Cardiac muscle cell (in vitro differentiated cells and primary cell): Measurements from ENCODE around the gene TNNT1. TPM values are rescaled to one million over a fixed set of nuclear protein-coding genes. Genes with fewer than 3 reads are reported as not detected.

Experiments used
- DNase-seq, 2 donors: peaks; one replicate each; pipeline versions ENCODE4 v3.0.0 to v3.0.0-alpha.2; 2010 to 2017; ENCODE audit warnings: low read depth in 1 of 2, low spot score in 1 of 2
- H3K27ac ChIP-seq: fragments of 200-600 bp; sonication (generic); 2 replicates; pipeline ENCODE4 v1.5.1; 2016
- H3K27me3 ChIP-seq: fragments of 200-600 bp; sonication (generic); 2 replicates; pipeline ENCODE4 v1.6.0; 2016; ENCODE audit warnings: control low read depth
- H3K36me3 ChIP-seq: fragments of 200-600 bp; sonication (generic); 2 replicates; pipeline ENCODE4 v1.5.1; 2016; ENCODE audit warnings: control low read depth
- H3K4me1 ChIP-seq: fragments of 200-600 bp; sonication (generic); 2 replicates; pipeline ENCODE4 v1.8.1; 2017; ENCODE audit warnings: low read depth, mild to moderate bottlenecking, mixed run types
- H3K4me3 ChIP-seq: fragments of 200-600 bp; sonication (generic); 2 replicates; pipeline ENCODE4 v1.5.1; 2016; ENCODE audit warnings: mild to moderate bottlenecking
- H3K9me3 ChIP-seq: fragments of 200-600 bp; sonication (generic); 2 replicates; pipeline ENCODE4 v1.5.1; 2017; ENCODE audit warnings: low read depth, mild to moderate bottlenecking, control low read depth
- CTCF ChIP-seq: IDR thresholded peaks from 2 replicates; pipeline ENCODE4 v1.5.1; 2012; ENCODE audit warnings: low read depth, mild to moderate bottlenecking, low read length
- polyA plus RNA-seq: library from polyadenylated mRNA; unstranded; fragments of >200 nt; fragmentation: Nextera tagmentation; extraction: Ambion mirVana; gene quantifications from 2 replicates; pipeline ENCODE4 v1.2.1, GENCODE V29; 2016
- total RNA-seq: library from RNA; depleted of rRNA; stranded (reverse); fragments of >200 nt; gene quantifications from 2 replicates; pipeline ENCODE4 v1.2.3, GENCODE V29; 2016

The TNNT1 gene
- total and polyA plus RNA-seq, 2 experiments from 2014 or later = 25.0 to 34.7 TPM

GRCh38 chr19:55189403-55189835, 40.4 kb upstream of the TNNT1 start:
- TF ChIP-seq CTCF = no peak
- H3K27ac ChIP-seq = no peak overlapping the region
- no peak overlapping the region for H3K4me3 ChIP-seq

GRCh38 chr19:55188625-55189024, 39.6 kb upstream of the TNNT1 start:
- DNase-seq = peak in 1 of 2 donors; percentile 48
- TF ChIP-seq CTCF = no peak
- H3K4me3 ChIP-seq = no peak overlapping the region
- H3K9me3 ChIP-seq = no peaks in the 10 kb centered on the region
- H3K4me1 ChIP-seq = no peaks in the 10 kb centered on the region
- no peaks in the 10 kb centered on the region for H3K36me3 ChIP-seq
- H3K27me3 ChIP-seq = peaks cover 15% of the 10 kb centered on the region
- no peak overlapping the region for H3K27ac ChIP-seq

More at GRCh38 chr19:55189403-55189835, 40.4 kb upstream of the TNNT1 start:
- no peaks in the 10 kb centered on the region for H3K36me3 ChIP-seq
- H3K27me3 ChIP-seq = peaks cover 12% of the 10 kb centered on the region
- no peaks in the 10 kb centered on the region for H3K4me1 ChIP-seq
- H3K9me3 ChIP-seq = no peaks in the 10 kb centered on the region
- peak in 1 of 2 donors; percentile 98 for DNase-seq

GRCh38 chr19:55186080-55186479, 37.1 kb upstream of the TNNT1 start:
- no peaks in the 10 kb centered on the region for H3K9me3 ChIP-seq
- TF ChIP-seq CTCF = no peak
- no peak overlapping the region for H3K4me3 ChIP-seq
- H3K36me3 ChIP-seq = no peaks in the 10 kb centered on the region
- no peaks in the 10 kb centered on the region for H3K4me1 ChIP-seq
- H3K27ac ChIP-seq = no peak overlapping the region
- peaks cover 38% of the 10 kb centered on the region for H3K27me3 ChIP-seq
- DNase-seq = no peak

GRCh38 chr19:55181740-55182139, 32.7 kb upstream of the TNNT1 start:
- H3K36me3 ChIP-seq = no peaks in the 10 kb centered on the region
- DNase-seq = no peak
- no peaks in the 10 kb centered on the region for H3K9me3 ChIP-seq
- H3K4me3 ChIP-seq = no peak overlapping the region
- H3K27me3 ChIP-seq = peaks cover 73% of the 10 kb centered on the region
- H3K4me1 ChIP-seq = no peaks in the 10 kb centered on the region
- TF ChIP-seq CTCF = no peak
- H3K27ac ChIP-seq = no peak overlapping the region

GRCh38 chr19:55179606-55180484, 30.8 kb upstream of the TNNT1 start, which contains the start of gene SYT5:
SYT5 (minus strand) TSS chr19:55180289; CDS start chr19:55179041, 1,248 bp downstream.
- DNase-seq = peak; percentile 42 to 71
- Histone ChIP-seq H3K4me1 (no peaks in the 10 kb centered on the region), H3K27ac (no peak within 1 kb of the TSS), H3K27me3 (peaks cover 83% of the 10 kb centered on the region), H3K9me3 (no peaks in the 10 kb centered on the region), H3K36me3 (no peaks in the 10 kb centered on the region), H3K4me3 (peak within 1 kb of the TSS; percentile 20)
- no peak for TF ChIP-seq CTCF
